CD4-positive, CD25-positive, alpha-beta regulatory T cell (primary cell): ENCODE measurements around the gene PTPRN2. TPM values are rescaled to one million over a fixed set of nuclear protein-coding genes. Genes with fewer than 3 reads are reported as not detected.
"Not testable (repeated sequence)": the region's sequence is repeated elsewhere in the genome, so short reads cannot be mapped to it uniquely, and the experiment has no call there.

Source experiments
- ATAC-seq, 2 donors: fragments of 150-1000 bp; cut with Tn5 transposase; one replicate each; pipeline ENCODE4 v1.10.0; 2021; ENCODE audit warnings: low read depth in 2 of 2, moderate number of reproducible peaks in 2 of 2, moderate library complexity in 1 of 2
- DNase-seq, 3 donors: peaks; one replicate each; pipeline versions ENCODE4 v3.0.0 to v3.0.0-alpha.2; 2012 to 2022; ENCODE audit warnings: mixed read lengths in 1 of 3
- H3K27ac ChIP-seq: one replicate; pipeline ENCODE4 v1.7.0; 2013; ENCODE audit warnings: mild to moderate bottlenecking, low read length; ENCODE audit not compliant: insufficient read depth, poor library complexity, severe bottlenecking
- H3K27me3 ChIP-seq: one replicate; pipeline ENCODE4 v1.7.0; 2013; ENCODE audit warnings: low read length; ENCODE audit not compliant: control insufficient read depth, insufficient read depth
- H3K36me3 ChIP-seq: one replicate; pipeline ENCODE4 v1.7.0; 2013; ENCODE audit warnings: mild to moderate bottlenecking, low read length, moderate library complexity; ENCODE audit not compliant: control insufficient read depth, insufficient read depth
- H3K4me1 ChIP-seq: 2 replicates; pipeline ENCODE4 v1.7.0; 2013; ENCODE audit warnings: mild to moderate bottlenecking, low read length; ENCODE audit not compliant: insufficient read depth, control insufficient read depth, poor library complexity, severe bottlenecking
- H3K4me3 ChIP-seq: one replicate; pipeline ENCODE4 v1.7.0; 2013; ENCODE audit warnings: low read depth, mild to moderate bottlenecking, low read length, moderate library complexity
- H3K9me3 ChIP-seq, 2 experiments: 1 replicate in 1 of 2; 2 replicates in 1 of 2; pipeline ENCODE4 v1.7.0; 2013; ENCODE audit warnings: low read length in 2 of 2, mild to moderate bottlenecking in 1 of 2, moderate library complexity in 1 of 2; ENCODE audit not compliant: control insufficient read depth in 2 of 2
- H3K27ac Mint-ChIP-seq, 3 donors: one replicate each; pipeline ENCODE4 v1.8.0; 2020 to 2022; ENCODE audit warnings: mild to moderate bottlenecking in 3 of 3, mixed read lengths in 3 of 3, moderate library complexity in 2 of 3
- H3K27me3 Mint-ChIP-seq: one replicate; pipeline ENCODE4 v1.8.0; 2022; ENCODE audit warnings: mild to moderate bottlenecking, mixed read lengths
- H3K36me3 Mint-ChIP-seq: one replicate; pipeline ENCODE4 v1.8.0; 2020; ENCODE audit warnings: mixed read lengths
- H3K4me1 Mint-ChIP-seq, 4 donors: one replicate each; pipeline ENCODE4 v1.8.0; 2020 to 2022; ENCODE audit warnings: mixed read lengths in 4 of 4, mild to moderate bottlenecking in 1 of 4
- H3K4me3 Mint-ChIP-seq, 4 donors: one replicate each; pipeline ENCODE4 v1.8.0; 2020 to 2022; ENCODE audit warnings: mild to moderate bottlenecking in 4 of 4, mixed read lengths in 4 of 4, moderate library complexity in 3 of 4
- H3K9me3 Mint-ChIP-seq, 7 donors: one replicate each; pipeline ENCODE4 v1.8.0; 2020 to 2022; ENCODE audit warnings: mixed read lengths in 7 of 7, mild to moderate bottlenecking in 3 of 7, moderate library complexity in 2 of 7
- polyA plus RNA-seq, 4 donors: library from polyadenylated mRNA; unstranded; fragments of 300-500 nt; fragmentation: Illumina TruSeq; gene quantifications; one replicate each; pipeline ENCODE4 v1.2.3, GENCODE V29; 2021
- total RNA-seq: library from RNA; stranded (reverse); gene quantifications from one replicate; pipeline ENCODE4 v1.2.3, GENCODE V29; 2022

The PTPRN2 gene
- total and polyA plus RNA-seq, 5 donors from 2014 or later = 1.6 to 4.7 (median 2.7) TPM

DNA sequence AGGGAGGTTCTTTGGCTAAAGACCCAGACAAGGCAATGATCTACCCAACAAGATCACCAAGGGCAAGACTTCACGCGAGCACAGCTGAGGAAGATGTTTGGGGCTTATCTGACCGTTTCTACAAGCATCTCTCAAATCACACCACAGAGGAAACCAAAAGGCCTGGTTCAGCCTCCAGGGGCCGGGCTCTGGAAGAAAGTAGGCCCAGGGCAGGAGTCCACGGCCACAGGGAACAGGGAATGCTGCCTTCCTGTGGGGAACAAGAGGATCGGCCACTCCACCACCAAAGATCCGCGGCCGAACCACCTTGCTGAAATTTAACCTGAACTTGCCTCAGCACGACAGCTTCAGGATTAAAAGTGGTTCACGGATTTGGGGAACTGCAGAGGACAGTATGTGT lies 332.5 kb downstream of the PTPRN2 start:
- Histone ChIP-seq H3K27ac (no peak overlapping the region), H3K36me3 (no peaks in the 10 kb centered on the region), H3K27me3 (no peaks in the 10 kb centered on the region), H3K4me3 (no peak overlapping the region), H3K9me3 (no peaks in the 10 kb centered on the region), H3K4me1 (no peaks in the 10 kb centered on the region)
- no peaks in the 10 kb centered on the region for H3K36me3 Mint-ChIP-seq
- H3K4me3 Mint-ChIP-seq = no peak overlapping the region
- no peak for ATAC-seq
- H3K27ac Mint-ChIP-seq = no peak overlapping the region
- DNase-seq = no peak
- no peaks in the 10 kb centered on the region for H3K4me1 Mint-ChIP-seq
- peaks cover 0 to 5% (median 2%) of the 10 kb centered on the region in 7 donors for H3K9me3 Mint-ChIP-seq
- no peaks in the 10 kb centered on the region for H3K27me3 Mint-ChIP-seq

- H3K27ac Mint-ChIP-seq, H3K36me3 ChIP-seq, H3K9me3 ChIP-seq, H3K4me1 ChIP-seq, ATAC-seq, DNase-seq, H3K27me3 ChIP-seq, H3K27me3 Mint-ChIP-seq, H3K27ac ChIP-seq, H3K4me1 Mint-ChIP-seq, H3K36me3 Mint-ChIP-seq, H3K4me3 Mint-ChIP-seq, H3K9me3 Mint-ChIP-seq, H3K4me3 ChIP-seq: not testable (repeated sequence)
Measured at GRCh38 chr7:158253670-158254045, 334.0 kb downstream of the PTPRN2 start.

DNA sequence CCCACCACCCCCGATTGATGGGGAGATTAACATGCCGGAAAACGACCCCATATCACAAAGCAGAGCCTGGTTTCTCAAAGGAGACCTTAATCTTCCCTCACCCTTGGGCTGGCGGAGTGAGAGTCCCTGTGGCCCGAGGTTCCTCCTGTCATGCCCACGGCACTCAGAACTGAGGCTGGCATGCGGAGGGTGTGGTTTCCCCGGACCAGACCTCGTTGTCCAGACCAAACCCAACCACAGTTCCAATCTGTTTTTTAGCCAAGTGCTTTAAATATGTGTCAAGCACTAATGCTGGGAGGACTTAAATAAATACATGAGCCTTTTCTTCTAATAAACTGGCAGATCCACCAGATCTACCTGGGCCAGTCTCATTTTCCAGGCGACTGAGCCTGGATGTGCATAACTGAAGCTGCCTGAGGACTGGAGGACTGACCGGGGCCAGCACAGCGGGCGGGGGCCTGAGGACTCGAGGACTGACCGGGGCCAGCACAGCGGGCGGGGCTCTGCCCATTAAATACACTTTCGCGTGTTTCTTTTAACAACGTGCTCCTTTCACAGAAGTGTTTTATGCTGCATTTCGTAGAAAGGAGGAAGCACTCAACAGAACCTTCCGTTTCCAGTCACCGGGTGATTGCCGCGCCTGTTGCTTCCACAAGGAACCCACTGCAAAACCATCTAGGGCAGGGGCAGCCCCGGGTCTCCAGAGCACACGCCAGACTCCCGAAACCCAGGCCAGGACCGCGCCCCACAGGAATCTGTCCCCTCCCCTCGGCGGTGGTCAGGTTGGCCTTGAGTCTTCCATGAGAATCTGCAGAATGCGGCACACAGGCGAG lies 334.6 kb downstream of the PTPRN2 start:
- ATAC-seq (no peak), DNase-seq (peak in 1 of 3 donors; percentile 4)
- Histone ChIP-seq H3K9me3 (no peaks in the 10 kb centered on the region), H3K4me1 (no peaks in the 10 kb centered on the region), H3K4me3 (no peak overlapping the region), H3K36me3 (no peaks in the 10 kb centered on the region), H3K27ac (no peak overlapping the region), H3K27me3 (no peaks in the 10 kb centered on the region)
- Mint-ChIP-seq H3K27ac (no peak overlapping the region), H3K9me3 (peaks cover 0 to 3% (median 0%) of the 10 kb centered on the region in 7 donors), H3K4me3 (no peak overlapping the region), H3K27me3 (no peaks in the 10 kb centered on the region), H3K4me1 (no peaks in the 10 kb centered on the region), H3K36me3 (no peaks in the 10 kb centered on the region)

DNA sequence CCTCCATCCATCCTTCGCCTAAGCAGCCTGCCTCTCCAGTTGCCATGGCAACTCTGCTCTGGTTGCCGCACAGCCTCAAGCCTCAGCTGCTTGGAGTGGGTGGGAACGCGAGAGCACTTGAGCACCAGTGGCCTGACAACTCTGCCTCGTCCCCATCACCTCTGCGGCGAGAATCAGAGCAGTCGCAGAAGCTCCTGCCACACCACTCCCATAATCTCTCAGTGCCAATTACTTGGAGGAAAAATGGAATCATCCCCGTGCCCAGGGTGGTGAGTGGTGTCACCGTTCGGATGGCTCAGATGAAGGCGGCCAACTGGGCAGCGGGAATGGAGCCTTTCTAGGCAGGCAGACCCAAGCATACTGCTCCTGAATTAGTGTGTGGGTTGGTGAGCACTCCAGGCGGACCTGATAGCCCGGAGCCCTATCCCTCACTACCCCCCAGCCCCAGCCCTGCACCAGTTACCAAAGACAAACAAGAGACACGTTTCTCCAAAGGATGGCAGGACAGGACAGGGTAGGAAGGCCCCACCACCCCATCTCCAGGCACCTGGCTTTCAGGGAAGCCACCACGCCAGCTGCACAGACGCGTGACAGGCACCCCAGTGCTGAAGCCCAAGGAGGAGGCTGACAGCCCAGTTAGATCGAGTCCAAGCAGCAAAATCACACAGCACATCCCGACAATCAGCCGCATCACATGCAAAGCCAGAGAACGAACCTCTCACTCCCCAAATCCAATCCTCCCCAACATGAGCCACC lies 335.4 kb downstream of the PTPRN2 start:
- Histone ChIP-seq H3K27me3 (no peaks in the 10 kb centered on the region), H3K4me3 (no peak overlapping the region), H3K27ac (no peak overlapping the region), H3K36me3 (no peaks in the 10 kb centered on the region), H3K4me1 (no peaks in the 10 kb centered on the region), H3K9me3 (no peaks in the 10 kb centered on the region)
- ATAC-seq (no peak), DNase-seq (no peak)
- H3K4me3 Mint-ChIP-seq = no peak overlapping the region
- H3K9me3 Mint-ChIP-seq = peaks cover 0 to 3% (median 0%) of the 10 kb centered on the region in 7 donors
- H3K36me3 Mint-ChIP-seq = no peaks in the 10 kb centered on the region
- H3K4me1 Mint-ChIP-seq = no peaks in the 10 kb centered on the region
- H3K27me3 Mint-ChIP-seq = no peaks in the 10 kb centered on the region
- no peak overlapping the region for H3K27ac Mint-ChIP-seq

- H3K4me3 Mint-ChIP-seq = no peak overlapping the region
- no peak for DNase-seq
- H3K27ac Mint-ChIP-seq = no peak overlapping the region
- H3K36me3 Mint-ChIP-seq = no peaks in the 10 kb centered on the region
- H3K4me1 ChIP-seq = no peaks in the 10 kb centered on the region
- no peaks in the 10 kb centered on the region for H3K27me3 ChIP-seq
- H3K4me3 ChIP-seq = no peak overlapping the region
- H3K9me3 ChIP-seq = no peaks in the 10 kb centered on the region
- H3K27me3 Mint-ChIP-seq = no peaks in the 10 kb centered on the region
- ATAC-seq = no peak
- no peak overlapping the region for H3K27ac ChIP-seq
- H3K36me3 ChIP-seq = no peaks in the 10 kb centered on the region
- peaks cover 0 to 7% (median 0%) of the 10 kb centered on the region in 7 donors for H3K9me3 Mint-ChIP-seq
- no peaks in the 10 kb centered on the region for H3K4me1 Mint-ChIP-seq
Measured at GRCh38 chr7:158251061-158251965, 336.3 kb downstream of the PTPRN2 start.

- Mint-ChIP-seq H3K27me3 (no peaks in the 10 kb centered on the region), H3K27ac (no peak overlapping the region), H3K36me3 (no peaks in the 10 kb centered on the region), H3K9me3 (peaks cover 0 to 12% (median 0%) of the 10 kb centered on the region in 7 donors), H3K4me1 (no peaks in the 10 kb centered on the region), H3K4me3 (no peak overlapping the region)
- Histone ChIP-seq H3K4me3 (no peak overlapping the region), H3K27ac (no peak overlapping the region), H3K27me3 (no peaks in the 10 kb centered on the region), H3K9me3 (peaks cover 0 to 4% of the 10 kb centered on the region in 2 experiments), H3K4me1 (no peaks in the 10 kb centered on the region), H3K36me3 (no peaks in the 10 kb centered on the region)
- DNase-seq = no peak
- no peak for ATAC-seq
Measured at GRCh38 chr7:158249692-158250091, 337.9 kb downstream of the PTPRN2 start.

DNA sequence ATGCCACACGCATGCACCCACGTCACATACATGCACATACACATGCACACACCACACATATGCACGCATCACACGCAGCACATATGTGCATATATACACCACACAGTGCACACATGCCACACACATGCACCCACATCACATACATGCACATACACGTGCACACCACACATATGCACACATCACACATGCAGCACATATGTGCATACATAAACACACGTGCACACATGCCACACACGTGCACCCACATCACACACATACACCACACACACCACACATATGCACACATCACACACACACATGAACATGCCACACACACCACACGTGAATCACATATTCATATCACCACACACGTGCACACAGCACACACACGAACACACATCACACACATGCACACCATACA lies 338.8 kb downstream of the PTPRN2 start:
- no peaks in the 10 kb centered on the region for H3K36me3 ChIP-seq
- no peak overlapping the region for H3K4me3 Mint-ChIP-seq
- no peaks in the 10 kb centered on the region for H3K4me1 Mint-ChIP-seq
- DNase-seq (no peak), ATAC-seq (no peak)
- H3K4me1 ChIP-seq = no peaks in the 10 kb centered on the region
- H3K27me3 ChIP-seq = no peaks in the 10 kb centered on the region
- H3K4me3 ChIP-seq = no peak overlapping the region
- H3K36me3 Mint-ChIP-seq = no peaks in the 10 kb centered on the region
- H3K27me3 Mint-ChIP-seq = no peaks in the 10 kb centered on the region
- H3K27ac ChIP-seq = no peak overlapping the region
- peaks cover 0 to 12% (median 0%) of the 10 kb centered on the region in 7 donors for H3K9me3 Mint-ChIP-seq
- peaks cover 0 to 4% of the 10 kb centered on the region in 2 experiments for H3K9me3 ChIP-seq
- no peak overlapping the region for H3K27ac Mint-ChIP-seq
